NCI-H2081 treated with DMSO at 0.1 percent for 48 hours (cell line): Measurements from ENCODE around the gene FCER2.
"Not testable (repeated sequence)": the region's sequence is repeated elsewhere in the genome, so short reads cannot be mapped to it uniquely, and the experiment has no call there.

ENCODE experiments used
- DNase-seq: peaks from one replicate; lab custom pipeline; 2025; lab: John Stamatoyannopoulos, UW

Gene FCER2

GRCh38 chr19:7645656-7646425 lies 56.1 kb downstream of the FCER2 start:
- DNase-seq, result no peak

GRCh38 chr19:7645163-7645562 lies 56.8 kb downstream of the FCER2 start:
- no peak for DNase-seq

- DNase-seq, result no peak
These were observed 57.4 kb downstream of the FCER2 start for GRCh38 chr19:7644550-7644877.

GRCh38 chr19:7643629-7644549 lies 58.0 kb downstream of the FCER2 start:
- DNase-seq, result not testable (repeated sequence)

- no peak for DNase-seq
These were observed 58.9 kb downstream of the FCER2 start for GRCh38 chr19:7643031-7643415.

- no peak for DNase-seq
These were observed 59.5 kb downstream of the FCER2 start for GRCh38 chr19:7642295-7643030.

GRCh38 chr19:7641290-7642276 lies 60.3 kb downstream of the FCER2 start:
- no peak for DNase-seq

GRCh38 chr19:7640803-7641202 lies 61.1 kb downstream of the FCER2 start:
- no peak for DNase-seq

GRCh38 chr19:7639863-7640348 lies 62.0 kb downstream of the FCER2 start:
- DNase-seq, result no peak

- DNase-seq, result no peak
These were observed 63.0 kb downstream of the FCER2 start for GRCh38 chr19:7638802-7639465.
